ENCODE results near the gene CYB561D2. TPM values are rescaled to one million over a fixed set of nuclear protein-coding genes. Genes with fewer than 3 reads are reported as not detected.
"Not testable (repeated sequence)": the region's sequence is repeated elsewhere in the genome, so short reads cannot be mapped to it uniquely, and the experiment has no call there.

CYB561D2 gene, protein sequence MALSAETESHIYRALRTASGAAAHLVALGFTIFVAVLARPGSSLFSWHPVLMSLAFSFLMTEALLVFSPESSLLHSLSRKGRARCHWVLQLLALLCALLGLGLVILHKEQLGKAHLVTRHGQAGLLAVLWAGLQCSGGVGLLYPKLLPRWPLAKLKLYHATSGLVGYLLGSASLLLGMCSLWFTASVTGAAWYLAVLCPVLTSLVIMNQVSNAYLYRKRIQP
- 32.8 and 49.9 TPM in 2 replicates for total RNA-seq (2014; rRNA removed; shearing (Covaris generic))

DNA sequence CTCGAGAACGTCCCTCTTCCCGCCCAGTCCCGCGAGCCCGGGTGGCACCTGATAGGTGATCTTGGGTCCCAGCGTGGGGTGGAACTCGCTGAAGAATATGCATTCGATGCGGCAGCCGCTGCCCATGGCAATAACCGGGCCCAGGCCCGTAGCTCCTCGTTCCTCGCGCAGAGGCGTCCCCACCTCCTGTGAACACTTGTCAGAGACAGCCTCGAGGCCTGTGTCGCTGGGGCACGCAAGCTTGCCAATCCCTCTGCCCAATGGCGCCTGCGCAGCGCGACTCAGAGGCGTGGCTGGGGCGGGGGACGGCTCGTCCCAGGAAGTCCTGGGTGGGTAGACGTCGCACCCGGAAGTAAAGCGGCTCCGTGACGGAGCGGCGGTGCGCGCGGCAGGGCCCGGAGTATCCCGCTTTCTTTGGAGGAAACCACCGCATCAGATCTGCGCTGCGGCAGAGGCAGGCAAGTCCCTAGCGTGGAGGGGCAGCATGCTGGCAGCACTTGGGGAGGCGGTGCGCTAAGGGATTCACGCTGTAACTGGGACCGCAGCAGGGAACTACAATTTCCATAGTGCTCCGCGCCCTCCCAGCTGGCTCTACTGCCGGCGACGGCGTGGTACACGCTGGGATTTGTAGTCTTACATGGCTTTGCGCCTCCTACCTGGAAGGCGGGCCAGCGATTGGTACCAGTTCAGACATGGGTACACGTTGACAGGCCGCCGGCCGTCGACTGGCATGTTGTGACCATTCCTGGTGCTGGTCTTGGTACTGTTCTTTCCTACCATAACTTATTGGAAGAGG is at the start of gene CYB561D2, which contains the start of gene NPRL2:
Gene CYB561D2 (plus strand): TSS at position 336 of the 796 bp plus-strand sequence. CDS start 572 bp downstream, outside the sequence.
Gene NPRL2 (minus strand): TSS at position 249 of the 796 bp plus-strand sequence. CDS start 123 bp downstream, at position 126.
- peak; percentile 91 for DNase-seq (ENCODE audit: low read depth)

DNA sequence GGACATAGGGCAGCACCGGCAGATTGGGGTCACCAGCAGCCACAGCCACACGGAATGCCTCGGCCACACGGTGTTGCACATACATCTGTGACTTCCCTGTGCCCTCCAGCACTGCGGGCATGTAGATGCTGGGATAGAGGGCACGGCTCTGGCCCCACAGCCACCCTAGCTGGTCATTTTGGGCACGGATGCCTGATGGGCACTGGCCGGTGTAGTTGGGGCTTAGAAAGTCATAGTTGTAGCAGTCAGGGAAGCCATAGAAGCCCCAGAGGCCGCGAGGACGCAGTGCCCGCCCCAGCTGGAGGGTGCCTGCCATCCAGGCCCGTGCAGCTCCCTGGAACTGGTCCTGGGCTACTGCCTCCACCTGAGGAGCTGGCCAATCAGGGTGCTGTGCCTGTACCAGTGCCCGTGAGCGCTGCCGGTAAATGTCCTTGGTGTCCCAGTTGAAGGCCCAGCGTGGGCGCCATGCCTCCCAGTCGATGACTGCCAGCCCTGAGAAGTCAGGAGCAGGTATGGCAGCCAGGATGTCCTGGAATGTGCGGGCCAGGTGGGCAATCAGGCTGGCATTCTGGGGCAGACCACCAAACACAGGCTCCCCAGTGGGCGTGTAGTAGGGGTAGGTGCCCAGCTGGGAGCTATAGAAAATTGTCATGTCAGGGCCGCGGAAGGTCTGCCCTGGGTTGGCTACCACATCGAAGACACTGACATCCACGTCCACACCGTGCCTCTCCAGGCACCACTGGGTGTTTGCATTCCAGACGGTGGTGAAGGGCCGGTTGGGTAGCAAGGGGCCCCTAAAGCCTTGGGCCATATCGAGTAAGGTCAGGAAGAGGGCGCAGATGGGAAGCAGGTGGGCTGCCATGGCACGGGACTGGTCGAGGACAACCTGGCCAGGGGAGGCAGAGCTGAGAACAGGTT is 48.3 kb upstream of the CYB561D2 start:
- no peak for DNase-seq (ENCODE audit: low read depth)

DNA sequence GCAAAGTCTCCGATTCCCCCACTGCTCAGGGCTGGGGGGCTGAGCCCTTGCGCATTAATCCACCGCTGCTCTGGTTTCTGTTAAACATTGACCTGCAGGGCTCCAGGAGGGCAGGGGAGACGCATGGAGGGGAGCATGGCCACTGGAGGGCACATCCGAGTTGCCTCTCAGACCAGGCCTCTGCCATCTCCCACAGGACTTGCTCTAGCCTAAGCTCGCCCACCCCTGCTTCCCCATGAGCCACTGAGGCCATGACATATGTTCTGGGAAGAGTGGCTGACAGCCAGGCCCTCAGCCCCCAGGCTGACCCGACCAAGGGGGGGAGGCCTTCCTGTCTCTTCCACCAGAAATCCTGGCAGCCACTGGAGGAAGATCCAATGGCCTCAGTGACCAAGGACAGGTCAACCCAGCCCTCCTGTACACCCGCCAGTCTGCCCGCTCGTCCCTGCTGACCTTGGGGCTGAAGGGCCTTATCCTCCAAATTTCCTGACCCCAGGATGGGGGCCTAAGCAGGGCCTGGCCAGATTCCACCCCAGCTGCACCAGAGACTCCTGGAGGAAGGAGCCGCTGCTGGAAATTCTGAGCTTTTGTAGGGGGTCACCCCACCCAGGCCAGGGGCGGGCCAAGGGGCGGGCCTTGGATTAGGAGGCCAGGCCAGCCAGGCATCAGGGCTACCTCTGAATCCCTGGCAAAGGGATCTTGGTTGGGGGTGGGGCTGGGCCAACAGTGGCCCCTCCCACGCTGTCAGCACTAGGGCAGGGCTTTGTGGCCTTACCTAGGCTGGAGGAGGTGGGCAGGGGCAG is 47.4 kb upstream of the CYB561D2 start, which contains the start of gene HYAL1:
Gene HYAL1 (minus strand): TSS at position 562 of the 803 bp plus-strand sequence. CDS start 618 bp downstream, outside the sequence.
- no peak for DNase-seq (ENCODE audit: low read depth)

DNA sequence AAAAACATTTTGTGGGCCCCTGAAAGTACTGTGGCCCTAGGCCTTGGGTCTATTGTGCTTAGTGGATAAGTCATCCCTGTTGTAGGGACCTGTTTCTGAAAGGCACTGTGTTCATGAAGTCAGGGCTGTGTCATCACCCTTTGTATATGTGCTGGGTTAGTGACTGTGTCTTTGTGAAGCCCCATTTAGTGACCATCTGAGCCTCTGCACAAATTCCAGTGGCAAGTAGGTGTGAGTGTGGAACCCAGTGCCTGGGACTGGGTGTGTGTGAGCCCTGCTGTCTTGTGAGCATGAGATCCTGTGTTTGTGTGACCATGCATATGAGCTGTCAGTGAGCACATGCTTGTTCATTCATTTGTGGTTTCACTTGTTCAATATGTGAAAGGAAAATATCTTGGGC is 46.1 kb upstream of the CYB561D2 start:
- DNase-seq (ENCODE audit: low read depth), result no peak

DNA sequence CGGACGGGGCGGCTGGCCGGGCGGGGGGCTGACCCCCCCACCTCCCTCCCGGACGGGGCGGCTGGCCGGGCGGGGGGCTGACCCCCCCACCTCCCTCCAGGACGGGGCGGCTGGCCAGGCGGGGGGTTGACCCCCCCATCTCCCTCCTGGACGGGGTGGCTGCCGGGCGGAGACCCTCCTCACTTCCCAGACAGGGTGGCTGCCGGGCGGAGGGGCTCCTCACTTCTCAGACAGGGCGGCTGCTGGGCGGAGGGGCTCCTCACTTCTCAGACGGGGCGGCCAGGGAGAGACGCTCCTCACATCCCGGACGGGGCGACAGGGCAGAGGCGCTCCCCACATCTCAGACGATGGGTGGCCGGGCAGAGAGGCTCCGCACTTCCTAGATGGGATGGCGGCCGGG is 38.6 kb upstream of the CYB561D2 start:
- not testable (repeated sequence) for DNase-seq (ENCODE audit: low read depth)

DNA sequence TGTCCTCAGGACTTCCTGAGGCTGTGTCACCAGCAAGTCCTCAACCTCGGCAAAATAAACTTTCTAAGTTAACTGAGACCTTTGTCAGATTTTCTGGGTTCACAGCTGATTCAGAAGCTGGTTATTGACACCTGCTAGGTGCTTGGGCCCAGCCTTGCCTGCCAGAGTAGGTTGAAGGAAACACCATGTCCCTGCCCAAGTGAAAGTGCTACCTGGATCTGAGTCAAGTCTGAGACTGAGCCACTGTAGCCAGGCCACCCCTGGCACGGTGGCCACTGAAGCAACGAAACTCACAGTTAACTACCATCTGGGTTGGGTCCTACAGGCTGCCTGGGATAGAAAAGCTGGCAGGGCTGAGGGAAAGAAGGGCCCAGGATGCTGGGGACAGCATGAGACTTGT is 36.3 kb upstream of the CYB561D2 start:
- no peak for DNase-seq (ENCODE audit: low read depth)

DNA sequence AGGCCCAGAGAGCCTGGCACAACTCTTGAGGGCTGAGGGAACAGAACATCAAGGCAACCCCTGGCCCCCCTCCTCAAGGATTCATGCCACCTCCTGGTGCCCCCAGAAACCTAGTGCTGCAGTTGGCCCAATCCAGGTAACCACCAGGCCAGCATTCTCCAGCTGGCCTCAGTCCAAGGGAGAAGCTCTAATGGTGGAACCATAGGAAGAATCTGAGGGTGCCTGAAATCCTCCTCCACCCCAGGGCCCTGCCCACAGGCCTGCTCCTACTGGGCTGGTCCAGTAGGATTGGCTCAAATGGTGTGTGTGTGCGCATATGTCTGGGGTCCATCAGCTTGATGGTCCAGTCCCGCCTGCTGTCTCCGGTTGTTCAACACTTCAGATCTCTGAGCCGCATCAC is 35.8 kb upstream of the CYB561D2 start:
- DNase-seq (ENCODE audit: low read depth), result no peak

DNA sequence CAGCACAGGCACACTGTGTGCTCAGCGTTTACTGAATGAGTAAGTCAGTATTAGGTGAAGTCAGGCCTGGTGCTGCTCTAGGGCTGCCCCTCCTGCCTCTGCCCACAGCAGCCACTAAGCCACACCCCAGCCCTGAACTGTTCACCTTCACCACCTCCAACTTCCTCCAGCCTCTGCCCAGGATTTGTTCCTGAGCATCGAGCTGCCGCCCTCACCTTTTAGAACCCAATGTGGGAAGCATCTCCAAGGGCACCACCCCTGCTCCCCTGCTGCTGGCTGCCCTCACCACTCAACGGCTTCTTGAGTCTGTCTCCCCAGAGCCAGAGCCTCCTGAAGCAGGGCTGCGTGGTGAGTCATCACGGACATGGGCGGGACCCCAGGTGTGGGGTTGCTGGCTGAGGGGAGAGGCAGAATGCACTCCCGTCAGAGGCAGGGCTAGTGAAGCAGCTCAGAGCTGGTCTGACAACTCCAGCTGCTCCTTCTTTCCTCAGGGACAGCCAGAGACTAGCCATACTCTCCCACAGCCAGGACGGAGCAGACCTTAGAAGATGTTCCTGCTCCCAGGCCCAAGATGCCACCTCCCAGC is 33.9 kb upstream of the CYB561D2 start:
- DNase-seq (ENCODE audit: low read depth), result peak; percentile 67

DNA sequence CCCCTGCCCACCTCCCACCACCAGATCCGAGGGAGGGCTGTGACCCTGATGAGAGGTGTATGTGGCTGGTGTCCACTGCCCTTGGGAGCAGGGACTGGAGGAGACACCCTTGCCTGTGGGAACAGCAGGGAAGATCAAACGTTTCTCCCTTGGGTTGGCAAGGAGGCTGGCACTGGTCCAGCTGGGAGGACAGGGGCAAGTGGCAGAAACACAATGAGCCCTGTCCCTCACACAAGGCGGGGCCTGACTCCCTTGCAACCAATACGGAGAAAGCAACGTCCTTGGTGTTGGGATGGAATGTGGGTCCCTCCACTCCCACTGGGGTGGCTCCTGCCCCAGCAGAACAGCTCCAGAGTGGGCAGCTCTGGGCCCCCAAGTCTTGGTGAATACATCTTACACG is 33.4 kb upstream of the CYB561D2 start:
- DNase-seq (ENCODE audit: low read depth), result no peak

DNA sequence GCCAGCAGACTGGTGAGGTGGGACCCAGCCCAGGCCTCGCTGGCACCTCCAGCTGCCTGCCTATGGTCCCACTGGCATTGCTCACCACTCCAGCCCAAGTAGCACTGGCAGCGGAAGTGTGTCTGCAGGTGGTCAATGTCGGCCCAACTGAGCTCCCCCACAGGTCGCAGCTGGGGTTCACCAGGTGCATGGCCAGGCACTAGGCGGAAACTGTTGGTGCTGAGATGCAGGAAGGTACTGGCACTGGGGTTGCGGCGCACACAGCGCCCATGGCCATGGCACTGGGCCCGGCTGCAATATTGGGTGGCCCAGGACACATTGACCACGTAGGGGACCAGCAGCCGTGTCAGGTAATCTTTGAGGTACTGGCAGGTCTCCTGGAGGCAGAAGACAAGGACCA is 32.5 kb upstream of the CYB561D2 start:
- DNase-seq (ENCODE audit: low read depth), result no peak

DNA sequence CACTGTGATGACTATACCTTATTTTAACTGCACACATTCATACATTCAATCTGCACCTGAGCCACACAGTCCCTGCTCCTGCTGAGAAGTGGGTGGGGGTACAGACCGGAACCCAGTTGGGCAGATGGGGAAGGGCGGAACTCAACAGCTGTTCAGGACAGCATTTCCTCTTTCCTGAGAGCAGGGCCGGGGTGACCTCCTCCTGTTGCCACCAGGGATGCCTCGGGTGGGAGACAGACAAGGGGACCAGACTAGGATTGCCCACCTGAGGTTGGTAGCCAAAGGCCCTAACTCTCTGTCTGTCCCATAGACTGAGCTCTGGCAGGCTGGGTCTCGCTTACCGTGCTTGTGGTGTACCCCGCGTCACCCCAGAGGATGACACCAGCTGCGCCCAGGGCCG is 32.0 kb upstream of the CYB561D2 start:
- DNase-seq (ENCODE audit: low read depth), result no peak

DNA sequence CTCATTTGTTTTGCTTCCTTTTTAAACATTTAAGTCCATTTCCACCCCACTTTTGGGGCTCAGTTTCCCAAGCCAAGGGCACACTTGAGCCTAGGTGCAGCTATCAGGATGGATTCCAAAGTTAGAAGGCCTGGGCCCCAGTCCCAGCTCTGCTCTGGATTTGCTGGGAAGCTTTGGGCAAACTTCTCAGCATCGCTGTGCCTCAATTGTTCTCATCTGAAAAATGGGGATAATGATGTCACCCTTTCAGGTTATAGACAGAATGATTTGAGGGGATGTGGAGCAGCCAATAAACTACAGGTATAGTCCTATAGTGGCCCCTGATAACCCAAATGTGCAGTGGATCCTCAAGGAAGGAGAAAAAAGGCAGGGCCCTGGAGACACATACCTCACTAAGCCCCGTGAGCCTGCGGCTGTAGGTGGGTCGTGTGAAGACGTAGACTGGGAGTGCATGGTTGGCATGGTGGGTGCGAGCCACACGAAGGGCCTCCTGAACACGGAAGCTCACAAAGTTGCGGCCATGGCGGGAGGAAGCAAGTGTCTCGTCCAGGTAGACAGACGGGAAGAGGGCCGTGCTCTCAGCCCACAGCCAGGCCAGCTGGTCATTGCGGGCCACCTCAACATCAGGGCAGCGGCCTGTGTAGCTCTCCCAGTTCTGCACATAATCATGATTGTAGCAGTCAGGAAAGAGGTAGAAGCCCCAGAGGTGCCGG is 31.3 kb upstream of the CYB561D2 start:
- no peak for DNase-seq (ENCODE audit: low read depth)

DNA sequence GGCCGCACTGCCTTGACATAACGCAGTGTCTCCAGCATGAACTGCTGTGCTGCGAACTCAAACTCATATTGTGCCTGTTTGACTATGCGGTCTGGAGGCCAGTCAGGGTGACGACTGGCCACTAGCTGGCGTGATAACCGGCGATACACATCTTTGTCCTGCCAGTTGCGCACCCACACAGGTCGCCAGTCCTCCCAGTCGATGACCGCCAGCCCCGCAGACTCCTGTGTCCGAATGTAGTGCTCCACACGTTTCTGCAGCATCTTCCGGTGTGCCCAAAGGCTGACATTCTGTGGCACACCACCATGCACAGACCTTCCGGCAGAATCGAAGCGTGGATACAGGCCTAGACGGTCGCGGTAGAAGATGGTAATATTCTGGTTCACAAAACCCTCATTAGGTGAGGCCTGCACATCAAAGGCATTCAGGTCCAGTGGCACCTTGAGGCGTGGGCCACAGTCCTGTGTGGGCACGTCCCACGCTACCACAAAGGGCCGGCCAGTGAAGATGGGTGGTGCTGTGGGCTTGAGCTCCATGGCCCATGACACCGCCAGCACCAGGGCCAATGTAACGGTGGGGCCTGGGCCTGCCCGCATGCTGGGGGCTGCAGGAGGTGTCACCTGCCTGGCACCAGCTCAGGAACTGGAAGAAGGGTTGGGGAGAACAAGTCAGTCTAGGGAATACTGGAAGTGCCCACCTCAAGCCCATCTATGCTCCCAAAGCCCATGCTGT is 30.6 kb upstream of the CYB561D2 start:
- DNase-seq (ENCODE audit: low read depth), result no peak

DNA sequence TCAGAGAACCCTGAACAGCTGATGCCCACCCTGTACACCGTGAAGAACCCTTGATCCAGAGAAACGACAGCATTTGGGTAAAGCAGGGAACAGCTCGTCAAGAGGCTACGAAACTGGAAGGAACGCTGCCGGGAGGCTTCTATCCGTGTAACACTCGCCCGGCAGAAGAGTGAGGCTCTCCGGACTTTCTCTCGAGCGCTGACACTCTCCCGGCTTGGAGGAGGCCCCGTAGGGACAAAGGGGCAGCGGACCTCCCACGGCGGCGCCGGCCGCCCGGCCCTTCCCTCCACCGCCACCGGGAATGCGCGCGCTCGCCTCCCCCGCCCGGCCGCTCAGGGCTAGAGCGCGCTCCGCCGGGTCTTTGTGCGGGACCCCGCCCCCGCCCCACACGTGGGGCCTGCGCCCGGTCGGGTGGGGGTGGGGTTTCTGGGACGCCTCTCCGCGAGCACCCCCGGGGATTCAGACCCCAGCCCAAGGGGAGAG is 29.8 kb upstream of the CYB561D2 start:
- peak; percentile 58 for DNase-seq (ENCODE audit: low read depth)

DNA sequence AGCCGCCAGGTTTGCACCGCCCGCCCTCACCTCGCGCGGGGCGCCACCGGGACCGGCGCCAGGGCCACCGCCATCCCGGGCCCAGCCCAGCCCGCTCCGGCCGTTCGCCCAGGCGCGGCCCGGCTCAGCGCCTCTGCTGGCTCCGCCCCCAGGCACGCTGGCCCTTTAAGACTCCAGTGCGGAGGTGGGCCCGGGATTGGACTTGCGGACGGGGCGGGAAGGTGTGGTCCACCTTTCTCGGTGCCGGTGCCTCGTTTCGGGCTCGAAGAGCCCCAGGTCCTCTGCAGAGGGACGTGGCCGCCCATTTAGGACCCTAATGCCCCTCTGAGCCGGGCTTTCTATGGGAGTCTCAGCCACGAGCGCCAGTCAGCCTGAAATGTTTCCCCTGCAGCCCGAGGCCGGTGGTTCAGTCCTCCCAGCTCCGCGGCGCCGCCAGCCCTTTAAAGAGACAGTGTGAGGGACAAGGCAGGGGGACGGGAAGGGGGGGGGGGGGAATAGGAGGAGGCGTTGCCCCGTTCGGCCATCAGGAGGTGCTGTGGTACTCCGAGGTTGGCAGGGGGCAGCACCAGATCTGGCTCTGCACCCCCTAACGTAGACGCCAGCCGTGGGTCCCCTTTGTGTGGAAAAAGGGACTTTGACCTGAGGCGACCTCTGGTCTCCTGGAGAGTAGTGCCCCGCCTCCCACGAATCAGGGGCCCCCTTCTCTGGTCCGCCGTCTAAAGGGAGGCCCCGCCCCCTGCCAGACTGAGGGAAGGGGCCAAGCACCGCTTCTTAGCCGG is 29.1 kb upstream of the CYB561D2 start:
- DNase-seq (ENCODE audit: low read depth), result peak; percentile 83

DNA sequence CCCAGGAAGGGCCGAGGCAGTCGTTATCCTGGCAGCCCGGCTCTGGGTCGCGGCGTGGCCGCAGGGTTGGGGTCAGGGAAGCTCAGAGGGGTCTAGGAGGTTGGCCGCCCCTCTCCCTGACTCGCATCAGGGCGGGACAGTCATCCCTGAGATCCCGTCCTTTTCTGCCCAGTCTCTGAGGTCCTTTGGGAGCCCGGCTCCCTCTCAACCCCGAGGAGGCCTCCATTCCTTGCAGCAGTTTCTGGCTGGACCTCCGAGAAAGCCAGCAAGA is 28.6 kb upstream of the CYB561D2 start:
- DNase-seq (ENCODE audit: low read depth), result no peak

DNA sequence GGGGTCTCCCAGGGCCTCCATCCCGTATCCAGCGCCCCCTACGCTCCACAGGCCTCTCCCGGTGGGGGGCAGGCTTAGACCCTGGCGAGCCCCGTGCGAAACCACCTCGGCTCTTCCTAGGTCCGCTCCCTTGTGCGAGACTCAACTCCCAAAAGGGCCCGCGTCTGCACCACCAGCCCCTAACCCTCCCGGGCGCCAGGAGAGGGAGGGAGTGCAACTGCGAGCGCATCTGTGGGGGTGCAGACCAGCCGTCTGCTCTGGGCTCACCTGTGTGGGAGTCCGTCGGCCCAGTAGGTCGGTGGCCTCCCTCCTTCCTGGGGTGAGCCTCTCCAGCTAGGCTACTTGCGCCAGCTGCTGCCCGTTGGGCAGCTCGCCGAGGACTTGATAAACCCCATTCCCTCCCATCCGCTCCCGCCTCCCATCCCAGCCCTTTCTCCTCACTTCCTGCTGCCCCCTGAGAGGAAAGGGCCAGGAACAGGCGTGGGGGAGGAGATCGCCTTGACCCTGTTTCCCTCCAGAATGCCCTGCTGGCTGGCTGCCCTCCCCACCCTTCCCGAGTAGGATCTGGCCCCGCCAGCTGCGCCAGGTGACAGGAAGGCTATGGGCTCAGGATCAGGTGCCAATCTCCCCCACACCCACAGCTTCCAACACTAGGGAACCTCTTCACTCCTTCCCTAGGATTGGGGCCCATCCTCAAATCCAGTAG is 28.1 kb upstream of the CYB561D2 start, which contains the start of gene HYAL2:
Gene HYAL2 (minus strand): TSS at position 360 of the 706 bp plus-strand sequence. CDS start 2,256 bp downstream, outside the sequence.
- no peak for DNase-seq (ENCODE audit: low read depth)

DNA sequence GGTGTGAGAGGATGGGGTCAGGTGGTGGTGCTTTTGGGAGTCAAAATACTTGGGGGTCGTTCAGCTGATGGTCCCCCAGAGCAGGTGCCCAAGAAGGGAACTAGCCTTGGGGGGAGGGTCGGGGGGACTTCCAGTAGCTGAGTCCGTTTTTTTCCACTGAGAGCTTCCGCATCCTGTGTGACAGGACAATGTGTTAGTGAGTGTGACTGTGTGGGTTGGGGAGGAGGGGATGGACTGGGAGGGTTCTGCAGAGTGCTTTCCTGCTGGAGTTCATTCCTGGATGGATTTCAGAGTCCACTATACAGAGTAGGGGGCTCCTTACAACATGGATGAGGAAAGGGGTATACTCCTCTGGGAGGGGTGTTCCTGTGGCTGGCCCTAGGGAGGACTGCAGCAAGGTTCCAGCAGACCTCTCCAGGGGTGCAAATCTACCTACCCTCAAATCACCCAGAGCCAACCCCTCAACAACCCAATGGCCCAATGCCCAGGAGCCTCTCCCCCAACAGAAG is 27.5 kb upstream of the CYB561D2 start:
- no peak for DNase-seq (ENCODE audit: low read depth)

All from M059J (cell line).